Left forelimb (tissue), 1 donor: Measurements from ENCODE around the gene OR14I1.

Experiments
- DNase-seq: peaks from one replicate; pipeline ENCODE4 v3.0.0-alpha.2; 2018; ENCODE audit warnings: low spot score

The OR14I1 gene

GRCh38 chr1:248702714-248703113 is at the start of gene OR14I1:
Gene OR14I1, minus strand, starts transcription at chr1:248702766.
- no peak for DNase-seq

- DNase-seq = no peak
These were observed 49.1 kb upstream of the OR14I1 start for GRCh38 chr1:248751635-248752034.

- no peak for DNase-seq
These were observed 48.6 kb upstream of the OR14I1 start for GRCh38 chr1:248751142-248751541.

GRCh38 chr1:248750496-248750895 is 47.9 kb upstream of the OR14I1 start:
- no peak for DNase-seq

- no peak for DNase-seq
These were observed 45.6 kb upstream of the OR14I1 start for GRCh38 chr1:248748211-248748610.

GRCh38 chr1:248740876-248741275 is 38.3 kb upstream of the OR14I1 start:
- no peak for DNase-seq

GRCh38 chr1:248739572-248740205 is 37.1 kb upstream of the OR14I1 start:
- DNase-seq = no peak

GRCh38 chr1:248737457-248737856 is 34.9 kb upstream of the OR14I1 start:
- no peak for DNase-seq

GRCh38 chr1:248736977-248737376 is 34.4 kb upstream of the OR14I1 start:
- no peak for DNase-seq

- DNase-seq = no peak
These were observed 31.0 kb upstream of the OR14I1 start for GRCh38 chr1:248733566-248733965.

- DNase-seq = no peak
These were observed 28.2 kb upstream of the OR14I1 start for GRCh38 chr1:248730507-248731335.

- DNase-seq = no peak
These were observed 11.7 kb upstream of the OR14I1 start for GRCh38 chr1:248714248-248714647.

- DNase-seq = no peak
These were observed 7.8 kb upstream of the OR14I1 start for GRCh38 chr1:248710305-248710900.

GRCh38 chr1:248704606-248705005 is 2.0 kb upstream of the OR14I1 start:
- no peak for DNase-seq

GRCh38 chr1:248703674-248704073 is 1.1 kb upstream of the OR14I1 start:
- no peak for DNase-seq

GRCh38 chr1:248699099-248699498 is 3.5 kb downstream of the OR14I1 start:
- DNase-seq = no peak

GRCh38 chr1:248697907-248698306 is 4.7 kb downstream of the OR14I1 start:
- no peak for DNase-seq

- no peak for DNase-seq
These were observed 5.8 kb downstream of the OR14I1 start for GRCh38 chr1:248696774-248697173.

- no peak for DNase-seq
These were observed 6.3 kb downstream of the OR14I1 start for GRCh38 chr1:248696261-248696660.

GRCh38 chr1:248695451-248696132 is 7.0 kb downstream of the OR14I1 start:
- no peak for DNase-seq

- DNase-seq = no peak
These were observed 10.9 kb downstream of the OR14I1 start for GRCh38 chr1:248691567-248692155.
